GM18517 (cell line): Measurements from ENCODE around the gene MRPL54.
A peak's percentile ranks its signal among the peaks of the same experiment; 100 is the strongest.
"Not testable (repeated sequence)": the region's sequence is repeated elsewhere in the genome, so short reads cannot be mapped to it uniquely, and the experiment has no call there.

Experiments
- ATAC-seq: cut with Tn5 transposase; IDR thresholded peaks from one replicate; pipeline ENCODE4 v1.9.1; 2021; ENCODE audit warnings: mild to moderate bottlenecking, moderate library complexity; ENCODE audit not compliant: unreplicated experiment

Gene MRPL54

DNA sequence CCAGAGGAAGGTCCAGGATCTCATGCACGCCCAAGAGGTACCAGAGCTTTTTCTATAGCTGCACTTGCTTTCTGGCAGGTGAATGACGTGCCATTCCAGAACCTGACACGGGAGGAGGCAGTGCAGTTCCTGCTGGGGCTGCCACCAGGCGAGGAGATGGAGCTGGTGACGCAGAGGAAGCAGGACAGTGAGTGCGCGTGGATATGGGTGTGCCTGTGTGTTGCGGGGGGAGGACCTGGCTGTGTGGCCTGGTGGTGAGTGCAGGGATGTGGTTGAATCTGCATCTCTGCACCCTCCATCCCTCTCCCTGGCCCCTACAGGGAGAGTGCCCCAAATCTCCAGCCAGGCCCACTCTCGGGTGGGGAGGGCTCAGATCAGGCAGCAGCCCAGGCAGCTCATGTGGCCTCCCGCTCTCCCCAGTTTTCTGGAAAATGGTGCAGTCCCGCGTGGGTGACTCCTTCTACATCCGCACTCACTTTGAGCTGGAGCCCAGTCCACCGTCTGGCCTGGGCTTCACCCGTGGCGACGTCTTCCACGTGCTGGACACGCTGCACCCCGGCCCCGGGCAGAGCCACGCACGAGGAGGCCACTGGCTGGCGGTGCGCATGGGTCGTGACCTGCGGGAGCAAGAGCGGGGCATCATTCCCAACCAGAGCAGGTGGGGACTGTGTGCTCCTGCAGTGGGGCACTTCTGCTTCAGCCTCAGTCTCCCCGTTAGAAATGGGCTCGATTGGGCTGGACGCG, 23.8 kb upstream of the MRPL54 start:
- no peak for ATAC-seq

DNA sequence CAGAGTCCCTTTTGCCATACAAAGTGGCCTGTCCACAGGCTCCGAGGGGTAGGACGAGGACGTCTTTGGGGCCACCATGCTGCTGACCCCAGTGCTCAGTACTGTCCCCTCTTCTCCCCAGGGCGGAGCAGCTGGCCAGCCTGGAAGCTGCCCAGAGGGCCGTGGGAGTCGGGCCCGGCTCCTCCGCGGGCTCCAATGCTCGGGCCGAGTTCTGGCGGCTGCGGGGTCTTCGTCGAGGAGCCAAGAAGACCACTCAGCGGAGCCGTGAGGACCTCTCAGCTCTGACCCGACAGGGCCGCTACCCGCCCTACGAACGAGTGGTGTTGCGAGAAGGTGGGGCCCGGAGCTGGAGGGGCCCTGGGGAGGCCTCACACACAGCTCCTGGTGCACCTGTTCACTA, 22.1 kb upstream of the MRPL54 start:
- ATAC-seq = no peak

DNA sequence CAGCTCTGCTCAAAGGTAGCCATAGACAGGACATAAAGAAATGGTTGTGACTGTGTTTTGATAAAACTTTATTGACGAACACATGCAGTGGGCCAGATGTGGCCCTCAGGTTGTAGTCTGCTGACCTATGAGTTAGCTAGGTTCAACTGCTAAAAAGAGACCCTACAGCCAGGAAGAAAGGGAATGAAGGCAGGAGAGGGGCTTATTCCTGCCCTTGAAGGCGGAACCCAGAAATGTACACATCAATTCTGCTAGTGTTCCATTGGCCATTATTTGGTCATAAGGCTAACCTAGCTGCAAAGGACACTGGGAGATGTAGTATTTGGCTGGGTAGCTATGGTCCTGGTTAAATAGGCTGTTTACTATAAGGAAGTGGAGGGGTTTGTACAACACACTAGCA, 19.0 kb upstream of the MRPL54 start:
- no peak for ATAC-seq

DNA sequence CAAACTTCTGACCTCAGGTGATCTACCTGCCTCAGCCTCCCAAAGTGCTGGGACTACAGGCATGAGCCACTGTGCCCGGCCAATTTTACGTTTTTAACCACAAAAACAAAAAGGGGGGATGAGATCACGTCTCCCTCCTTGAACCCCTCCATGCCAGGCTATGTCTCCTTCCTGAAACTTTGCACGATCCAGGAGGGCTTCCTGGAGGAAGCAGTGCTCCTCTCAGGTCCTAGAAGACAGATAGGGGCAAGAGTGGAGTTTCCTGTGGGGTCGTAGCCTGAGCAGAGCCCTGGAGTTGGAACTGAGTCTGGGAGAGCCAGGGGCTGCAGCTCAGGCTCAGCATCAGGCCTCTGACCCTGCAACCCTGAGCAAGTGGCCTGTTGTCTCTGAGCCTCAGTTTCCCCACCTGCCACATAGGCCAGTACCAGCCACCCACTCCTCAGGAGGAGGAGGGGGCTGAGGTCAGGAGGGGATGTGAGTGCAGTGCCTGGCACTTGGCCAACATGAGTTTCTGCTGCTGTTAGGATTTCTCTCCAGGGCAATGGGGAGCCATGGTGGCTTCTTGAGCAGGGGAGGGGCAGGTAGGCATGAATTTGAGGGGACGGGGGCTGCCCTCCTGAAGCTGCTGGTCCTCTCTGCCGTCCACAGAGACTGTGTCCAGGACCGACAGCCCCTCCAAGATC, 17.0 kb upstream of the MRPL54 start:
- ATAC-seq = no peak

DNA sequence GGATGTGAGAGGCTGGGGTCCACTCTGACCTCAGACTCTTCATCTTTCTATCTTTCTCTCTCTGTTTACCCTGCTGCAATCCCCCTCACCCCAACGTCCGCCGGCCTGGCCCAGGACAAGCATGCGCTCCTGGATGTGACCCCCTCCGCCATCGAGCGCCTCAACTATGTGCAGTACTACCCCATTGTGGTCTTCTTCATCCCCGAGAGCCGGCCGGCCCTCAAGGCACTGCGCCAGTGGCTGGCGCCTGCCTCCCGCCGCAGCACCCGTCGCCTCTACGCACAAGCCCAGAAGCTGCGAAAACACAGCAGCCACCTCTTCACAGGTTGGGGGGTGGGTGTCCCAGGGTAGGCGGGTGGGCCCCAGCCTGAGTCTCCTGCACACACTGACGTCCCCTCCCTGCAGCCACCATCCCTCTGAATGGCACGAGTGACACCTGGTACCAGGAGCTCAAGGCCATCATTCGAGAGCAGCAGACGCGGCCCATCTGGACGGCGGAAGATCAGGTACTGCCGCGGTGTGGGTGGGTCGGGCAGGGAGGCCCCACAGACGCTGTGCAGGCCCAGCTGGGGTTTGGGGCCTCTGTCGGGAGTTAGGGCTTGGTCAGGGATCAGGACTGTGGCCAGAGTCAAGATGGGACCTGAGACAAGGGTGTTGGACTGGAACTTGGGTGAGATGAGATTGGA, 16.0 kb upstream of the MRPL54 start:
- no peak for ATAC-seq

DNA sequence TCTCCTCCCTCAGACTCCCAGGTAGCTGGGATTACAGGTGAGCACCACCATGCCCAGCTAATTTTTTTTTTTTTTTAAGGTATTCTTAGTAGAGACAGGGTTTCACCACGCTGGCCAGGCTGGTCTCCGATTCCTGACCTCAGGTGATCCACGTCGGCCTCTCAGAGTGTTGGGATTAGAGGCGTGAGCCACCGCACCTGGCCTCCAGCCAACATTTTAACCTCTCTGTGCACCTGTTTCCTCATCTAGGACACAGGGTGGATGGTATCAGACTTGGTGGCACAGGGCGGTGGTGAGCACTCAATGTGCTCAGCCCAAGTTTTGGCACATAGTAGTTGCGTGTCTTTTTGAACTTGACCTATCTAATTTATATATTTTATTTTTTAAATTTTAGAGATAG, 13.5 kb upstream of the MRPL54 start:
- ATAC-seq = no peak

DNA sequence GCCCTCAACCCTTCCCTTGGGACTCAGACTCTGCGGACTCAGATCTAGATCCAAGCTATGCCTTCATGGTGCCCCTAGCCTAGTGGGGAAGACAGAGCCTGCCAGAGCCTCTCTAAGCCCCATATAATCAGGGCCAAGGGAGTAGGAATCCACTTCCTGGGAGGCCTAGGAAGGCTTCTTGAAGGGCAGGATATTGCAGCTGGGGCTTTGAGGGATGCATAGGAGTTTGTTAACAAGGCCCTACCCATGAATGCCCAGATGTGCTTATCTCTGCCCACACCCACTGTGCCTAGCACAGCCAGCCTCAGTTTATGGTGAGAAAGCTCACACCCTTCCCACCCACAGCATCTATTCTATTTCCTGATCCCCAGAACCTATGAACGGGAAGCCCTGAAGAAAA, 12.3 kb upstream of the MRPL54 start:
- no peak for ATAC-seq

DNA sequence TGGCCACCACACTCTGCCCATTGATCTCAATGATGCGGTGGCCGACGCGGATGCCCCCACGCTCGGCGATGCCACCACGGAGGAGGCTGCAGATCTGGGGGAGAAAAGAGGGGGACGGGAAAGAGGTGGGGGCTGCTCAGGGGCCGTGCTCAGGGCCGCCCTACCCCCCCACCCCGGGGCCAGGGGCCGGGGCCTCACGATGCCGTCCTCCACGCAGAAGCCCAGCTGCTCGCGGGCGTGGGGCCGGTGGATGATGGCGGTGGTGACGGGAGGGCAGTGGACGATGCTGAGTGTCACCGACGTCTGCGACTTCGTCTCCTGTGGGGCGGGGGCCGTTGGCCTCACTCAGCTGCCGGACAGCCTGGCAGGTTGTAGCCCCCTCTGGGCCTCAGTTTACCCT, 11.2 kb upstream of the MRPL54 start:
- ATAC-seq = no peak

DNA sequence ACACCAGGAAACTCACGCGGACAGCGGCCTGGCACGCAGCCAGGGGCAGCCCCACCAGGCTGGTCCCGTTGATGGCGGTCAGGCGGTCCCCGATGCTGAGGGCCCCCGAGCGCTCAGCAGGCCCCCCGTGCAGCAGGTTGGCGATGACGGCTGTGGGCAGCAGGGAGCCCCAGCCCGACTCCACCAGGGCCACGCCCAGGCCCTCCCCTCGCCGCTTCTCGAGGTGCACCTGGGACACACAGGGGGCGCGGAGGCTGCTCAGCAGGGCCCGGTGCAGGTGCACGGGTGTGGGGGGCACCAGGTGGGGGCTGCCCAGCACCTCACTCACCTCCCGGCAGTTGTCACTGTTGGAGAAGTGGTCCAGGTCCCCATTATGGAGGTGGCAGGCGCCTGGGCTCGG, 10.0 kb upstream of the MRPL54 start:
- ATAC-seq = no peak

DNA sequence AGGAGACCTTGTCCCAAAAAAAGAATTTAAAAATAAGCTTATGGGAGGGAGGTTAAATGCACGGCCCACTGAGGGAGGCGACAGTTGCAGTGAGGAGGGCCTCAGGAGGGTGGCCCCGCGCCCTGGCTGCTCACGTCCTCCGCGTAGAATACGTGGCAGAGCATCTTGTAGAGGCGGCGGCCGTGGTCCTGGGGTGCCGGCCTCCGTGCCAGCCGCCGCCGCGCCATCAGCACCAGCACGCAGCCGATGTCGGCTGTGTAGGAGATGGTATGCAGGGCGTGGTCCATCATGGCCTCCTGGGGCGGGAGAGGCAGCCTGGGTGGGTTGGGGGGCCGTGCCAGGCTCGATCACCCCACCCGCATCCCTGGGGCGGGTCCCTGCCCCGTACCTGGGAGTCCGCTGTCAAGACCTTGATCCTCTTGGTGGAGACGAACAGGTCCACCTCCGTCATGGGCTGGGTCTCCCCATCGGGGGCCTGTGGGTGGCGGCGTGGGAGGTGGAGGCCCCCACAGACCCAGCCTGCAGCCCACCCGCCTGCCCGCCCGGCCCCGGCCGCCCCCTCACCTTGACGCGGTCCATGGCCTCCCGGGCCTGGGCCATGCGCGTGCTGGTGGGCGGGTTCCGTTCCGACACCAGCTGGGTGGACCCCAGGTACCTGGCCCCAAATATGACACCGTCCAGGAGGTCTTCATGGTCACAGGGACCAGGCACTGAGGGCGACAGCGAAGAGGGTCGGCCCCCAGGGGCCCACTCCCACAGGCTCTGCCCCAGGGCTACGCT, 8.7 kb upstream of the MRPL54 start:
- ATAC-seq = no peak

DNA sequence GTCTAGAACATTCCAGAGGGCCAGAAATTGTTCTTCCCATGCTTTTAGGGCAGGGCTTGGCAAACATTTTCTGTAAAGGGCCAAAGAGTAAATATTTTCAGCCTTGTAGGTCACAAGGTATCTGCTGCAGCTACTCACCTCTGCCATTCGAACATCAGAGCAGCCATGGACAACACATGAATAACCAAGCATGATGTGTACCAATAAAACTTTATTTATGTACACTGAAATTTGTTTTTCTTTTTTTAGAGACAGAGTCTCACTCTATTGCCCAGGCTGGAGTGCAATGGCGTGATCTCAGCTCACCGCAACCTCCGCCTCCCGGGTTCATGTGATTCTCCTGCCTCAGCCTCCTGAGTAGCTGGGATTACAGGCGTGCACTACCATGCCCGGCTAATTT, 4.8 kb upstream of the MRPL54 start:
- not testable (repeated sequence) for ATAC-seq

DNA sequence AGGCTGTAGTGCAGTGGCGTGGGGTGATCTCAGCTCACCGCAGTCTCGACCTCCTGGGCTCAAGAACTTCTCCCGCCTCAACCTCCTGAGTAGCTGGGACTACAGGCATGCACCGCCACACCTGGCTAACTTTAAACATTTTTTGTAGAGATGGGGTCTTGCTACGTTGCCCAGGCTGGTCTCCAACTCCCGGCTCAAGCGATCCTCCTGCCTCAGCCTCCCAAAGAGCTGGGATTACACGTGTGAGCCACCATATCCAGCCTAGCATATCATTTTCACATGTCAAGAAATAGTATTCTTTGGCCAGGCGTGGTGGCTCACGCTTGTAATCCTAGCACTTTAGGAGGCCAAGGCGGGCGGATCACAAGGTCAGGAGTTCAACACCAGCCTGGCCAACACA, 4.2 kb upstream of the MRPL54 start:
- not testable (repeated sequence) for ATAC-seq

DNA sequence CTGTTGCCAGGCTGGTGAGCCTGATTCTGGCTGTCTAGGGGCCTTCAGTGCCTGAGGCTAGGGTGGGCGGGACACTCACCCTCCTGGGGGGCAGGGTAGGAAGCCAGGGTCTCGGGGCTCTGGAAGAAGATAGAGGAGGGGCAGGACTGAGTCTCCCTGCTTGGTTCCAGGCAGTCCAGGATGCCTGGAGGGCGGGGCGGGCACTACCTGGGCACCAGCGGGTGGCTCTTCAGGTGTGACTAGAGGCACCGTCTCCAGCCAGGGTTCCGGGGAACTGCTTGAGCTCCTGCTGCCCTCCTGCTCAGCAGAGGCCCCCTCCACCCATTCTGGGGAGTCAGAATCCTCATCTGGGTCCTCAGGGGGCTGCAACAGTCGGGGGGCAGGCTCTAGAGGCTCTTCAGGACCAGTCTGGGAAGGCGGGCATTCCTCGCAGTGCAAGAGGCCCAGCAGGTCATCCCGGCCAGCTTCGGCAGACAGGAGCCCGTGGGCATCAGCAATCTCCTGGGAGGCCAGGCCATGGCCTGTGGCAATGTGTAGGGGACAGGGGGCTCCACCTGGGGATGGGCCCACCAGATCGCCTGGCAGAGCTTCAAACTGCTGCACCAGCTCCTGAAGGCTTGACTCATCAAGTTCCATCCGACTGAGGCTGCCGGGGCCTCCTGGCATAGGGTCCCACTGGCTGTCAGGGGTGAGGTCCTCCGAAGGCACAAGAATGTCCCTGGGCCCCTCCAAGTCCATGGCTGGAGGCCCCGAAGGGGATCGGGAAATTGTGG, 2.8 kb upstream of the MRPL54 start:
- no peak for ATAC-seq

DNA sequence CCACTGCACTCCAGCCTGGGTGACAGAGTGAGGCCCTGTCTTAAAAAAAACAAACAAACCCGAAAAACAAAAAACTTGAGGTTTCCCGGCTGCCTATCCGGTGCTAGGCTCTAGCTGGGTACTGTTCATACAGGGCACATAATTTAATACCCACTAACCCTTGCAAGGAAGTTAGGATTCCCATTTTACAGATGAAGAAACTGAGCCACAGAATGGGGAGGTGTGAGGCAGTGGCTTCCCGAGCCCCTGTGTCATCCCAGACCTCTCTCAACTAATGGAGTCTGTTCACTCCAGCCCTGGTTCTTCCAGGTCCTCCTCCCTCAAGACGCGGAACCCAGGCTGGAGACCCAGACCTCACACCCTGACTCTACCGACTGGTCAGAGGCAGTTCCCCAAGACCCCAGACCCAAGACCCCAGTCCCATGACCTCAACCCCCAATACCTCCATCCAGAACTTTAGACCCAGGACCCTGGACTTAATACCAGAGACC, 1.6 kb upstream of the MRPL54 start:
- ATAC-seq = no peak

DNA sequence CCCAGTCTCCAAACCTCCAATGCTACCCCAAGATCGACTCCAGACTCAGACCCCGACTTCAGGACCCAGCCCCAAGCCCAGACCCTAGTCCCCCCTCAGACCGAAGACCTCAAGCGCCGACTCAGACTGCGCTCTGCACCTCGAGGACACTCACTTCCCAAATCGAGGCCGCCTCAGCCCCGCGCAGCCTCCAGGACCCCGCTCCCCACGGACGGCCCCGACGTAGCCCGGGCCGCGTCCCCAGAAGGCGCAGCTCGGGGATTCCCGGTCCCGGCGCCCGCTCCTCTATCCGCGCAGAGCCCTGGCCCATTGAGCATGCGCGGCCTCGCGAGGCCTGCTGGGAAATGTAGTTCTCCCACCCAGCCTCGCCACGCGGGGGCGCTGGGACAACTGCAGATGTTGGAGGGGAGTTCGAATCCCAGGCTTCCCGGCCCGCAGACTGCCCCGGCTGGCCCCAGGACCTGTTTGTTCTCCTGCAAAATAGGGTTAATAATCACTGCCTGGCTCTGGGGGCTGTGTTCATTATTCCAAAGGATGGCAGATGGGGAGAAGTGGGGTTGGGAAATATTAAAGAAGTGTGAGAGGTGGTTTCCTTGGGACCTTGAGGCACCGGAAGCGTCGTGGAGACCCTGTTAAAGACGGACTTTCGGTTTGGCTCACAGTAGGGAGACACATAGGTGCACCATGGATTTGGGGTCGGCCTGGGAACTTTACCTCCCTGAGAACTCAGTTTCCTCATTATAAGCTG, 926 bp upstream of the MRPL54 start, which contains the start of gene APBA3:
Gene APBA3, minus strand, starts transcription at position 311 of the 748 bp plus-strand sequence. CDS start 1,428 bp downstream, outside the sequence.
- peak; percentile 28 for ATAC-seq

DNA sequence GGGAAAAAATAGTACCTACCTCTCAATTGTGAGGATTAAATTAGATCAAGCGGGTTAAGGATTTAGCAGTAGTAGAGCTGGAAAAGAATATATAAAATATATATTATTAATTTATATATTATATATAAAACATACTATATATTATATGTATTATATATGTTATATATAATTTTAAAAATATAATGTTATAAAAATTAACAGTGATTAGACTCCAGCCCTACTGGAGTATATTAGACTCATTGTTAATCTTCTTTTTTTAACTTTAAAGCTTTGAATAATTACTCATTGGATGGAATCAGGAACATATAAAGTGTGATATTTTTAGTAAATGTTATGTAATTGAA, 380 bp upstream of the MRPL54 start:
- ATAC-seq = no peak

DNA sequence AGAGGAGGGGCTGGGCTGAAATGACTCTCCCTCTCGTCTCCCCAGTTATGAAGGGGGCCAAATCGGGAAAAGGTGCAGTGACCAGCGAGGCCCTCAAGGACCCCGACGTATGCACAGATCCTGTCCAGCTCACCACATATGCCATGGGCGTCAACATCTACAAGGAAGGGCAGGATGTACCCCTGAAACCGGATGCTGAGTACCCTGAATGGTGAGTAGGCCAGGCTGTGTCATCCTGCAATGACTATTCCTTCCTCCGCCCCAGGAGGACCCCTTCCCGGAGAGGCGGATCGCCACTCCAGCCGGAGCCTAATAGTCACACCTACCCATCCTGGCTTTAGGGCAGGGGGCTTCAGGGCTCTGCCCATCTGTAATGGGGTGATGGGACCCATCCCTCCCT, 2.6 kb downstream of the MRPL54 start:
- ATAC-seq = no peak

DNA sequence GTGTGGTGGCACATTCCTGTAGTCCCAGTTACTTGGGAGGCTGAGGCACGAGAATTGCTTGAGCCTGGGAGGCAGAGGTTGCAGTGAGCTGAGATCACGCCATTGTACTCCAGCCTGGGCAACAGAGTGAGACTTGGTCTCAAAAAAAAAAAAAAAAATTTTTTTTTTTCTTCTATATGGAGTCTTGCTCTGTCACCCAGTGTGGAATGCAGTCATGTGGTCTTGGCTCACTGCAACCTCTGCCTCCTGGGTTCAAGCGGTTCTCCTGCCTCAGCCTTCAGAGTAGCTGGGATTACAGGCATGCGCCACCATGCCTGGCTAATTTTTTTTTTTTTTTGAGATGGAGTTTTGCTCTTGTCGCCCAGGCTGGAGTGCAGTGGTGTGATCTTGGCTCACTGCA, 3.3 kb downstream of the MRPL54 start:
- ATAC-seq = not testable (repeated sequence)

DNA sequence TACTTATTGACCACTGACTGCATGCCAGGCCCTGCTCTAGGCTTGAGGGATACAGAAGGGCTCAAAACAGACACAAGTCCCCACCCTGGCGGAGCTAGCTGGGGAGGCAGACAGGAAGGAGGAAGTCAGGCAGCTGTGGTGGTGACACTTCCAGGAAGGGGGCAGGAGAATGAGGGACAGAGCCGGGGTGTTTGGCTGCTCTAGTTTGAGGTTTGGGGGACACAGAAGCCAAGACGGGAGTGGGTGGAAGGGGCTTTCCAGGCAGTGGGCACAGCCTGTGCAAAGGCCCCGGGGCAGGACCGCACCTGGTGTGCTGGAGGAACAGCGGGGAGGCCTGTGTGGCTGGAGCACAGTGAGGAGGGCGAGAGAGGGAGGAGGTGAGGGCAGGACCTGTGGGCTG, 4.0 kb downstream of the MRPL54 start:
- no peak for ATAC-seq

DNA sequence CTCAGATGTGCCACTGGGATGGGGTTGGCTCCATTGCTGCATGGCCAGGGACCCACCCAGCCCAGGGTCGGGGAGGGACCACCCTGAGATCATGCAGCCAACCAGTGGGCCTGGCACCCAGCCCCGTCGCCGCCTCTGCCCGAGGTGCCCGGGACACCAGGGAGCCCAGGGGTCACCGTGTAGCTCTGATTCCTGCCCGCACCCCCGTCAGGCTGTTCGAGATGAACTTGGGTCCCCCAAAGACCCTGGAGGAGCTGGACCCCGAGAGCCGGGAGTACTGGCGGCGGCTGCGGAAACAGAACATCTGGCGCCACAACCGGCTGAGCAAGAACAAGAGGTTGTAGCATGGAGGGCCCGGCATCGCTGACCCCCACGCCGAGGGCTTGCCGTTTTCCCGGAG, 4.6 kb downstream of the MRPL54 start:
- ATAC-seq = no peak
